OCI-LY3 (cell line): ENCODE measurements around the gene ASCC3.

Source experiments
- EZH2phosphoT487 ChIP-seq: fragments of 200-600 bp; shearing (Covaris generic); IDR thresholded peaks from 2 replicates; pipeline ENCODE4 v1.6.1; 2018; ENCODE audit warnings: antibody characterized with exemption, mixed run types, low read depth
- TF ChIP-seq, protein P1 (sequence below): fragments of 200-600, 300-600 bp; sonication (generic); IDR thresholded peaks from 2 replicates; pipeline ENCODE4 v1.5.1; 2014; ENCODE audit warnings: antibody characterized with exemption, low read length, low read depth

DNA sequence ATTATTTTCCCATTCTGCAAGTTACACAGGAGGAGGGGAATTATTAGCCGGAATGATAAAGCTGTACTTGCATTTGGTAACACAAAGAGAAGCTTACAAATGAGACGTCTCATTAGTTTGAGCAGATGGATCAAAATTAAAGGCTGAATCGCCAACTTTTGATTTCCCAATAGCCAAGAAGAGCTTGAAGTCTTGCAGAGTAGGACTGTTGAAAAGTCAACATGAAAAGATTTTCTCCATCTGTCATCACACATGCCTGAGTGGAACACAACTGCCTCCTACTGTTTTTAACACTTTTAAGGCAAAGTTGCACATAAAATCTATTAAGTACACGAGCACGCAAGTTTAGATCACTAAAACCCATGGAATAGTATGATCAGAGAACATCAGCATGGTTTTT, 176.2 kb downstream of the ASCC3 start:
- TF ChIP-seq, protein P1, sequence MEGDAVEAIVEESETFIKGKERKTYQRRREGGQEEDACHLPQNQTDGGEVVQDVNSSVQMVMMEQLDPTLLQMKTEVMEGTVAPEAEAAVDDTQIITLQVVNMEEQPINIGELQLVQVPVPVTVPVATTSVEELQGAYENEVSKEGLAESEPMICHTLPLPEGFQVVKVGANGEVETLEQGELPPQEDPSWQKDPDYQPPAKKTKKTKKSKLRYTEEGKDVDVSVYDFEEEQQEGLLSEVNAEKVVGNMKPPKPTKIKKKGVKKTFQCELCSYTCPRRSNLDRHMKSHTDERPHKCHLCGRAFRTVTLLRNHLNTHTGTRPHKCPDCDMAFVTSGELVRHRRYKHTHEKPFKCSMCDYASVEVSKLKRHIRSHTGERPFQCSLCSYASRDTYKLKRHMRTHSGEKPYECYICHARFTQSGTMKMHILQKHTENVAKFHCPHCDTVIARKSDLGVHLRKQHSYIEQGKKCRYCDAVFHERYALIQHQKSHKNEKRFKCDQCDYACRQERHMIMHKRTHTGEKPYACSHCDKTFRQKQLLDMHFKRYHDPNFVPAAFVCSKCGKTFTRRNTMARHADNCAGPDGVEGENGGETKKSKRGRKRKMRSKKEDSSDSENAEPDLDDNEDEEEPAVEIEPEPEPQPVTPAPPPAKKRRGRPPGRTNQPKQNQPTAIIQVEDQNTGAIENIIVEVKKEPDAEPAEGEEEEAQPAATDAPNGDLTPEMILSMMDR: no peak
- TF ChIP-seq EZH2phosphoT487: no peak
